H1 (cell line): ENCODE data around the gene TTC23. TPM values are rescaled to one million over a fixed set of nuclear protein-coding genes. Genes with fewer than 3 reads are reported as not detected.

ENCODE experiments used
- BRCA1 ChIP-seq: IDR thresholded peaks from 2 replicates; pipeline ENCODE4 v1.6.1; 2012; ENCODE audit warnings: low read depth, low read length, improper control_type of control experiment
- CHD7 ChIP-seq: fragments of 300-600 bp; sonication (generic); IDR thresholded peaks from 2 replicates; pipeline ENCODE4 v1.7.1; 2012; ENCODE audit warnings: low read length, moderate library complexity, mild to moderate bottlenecking, inconsistent platforms; ENCODE audit not compliant: insufficient replicate concordance
- GABPA ChIP-seq: IDR thresholded peaks from 2 replicates; pipeline ENCODE4 v1.6.1; 2011; ENCODE audit warnings: mild to moderate bottlenecking, low read length, moderate library complexity, borderline replicate concordance; ENCODE audit not compliant: insufficient read depth
- NRF1 ChIP-seq: IDR thresholded peaks from 2 replicates; pipeline ENCODE4 v1.6.1; 2011; ENCODE audit warnings: mild to moderate bottlenecking, low read depth, low read length, improper control_type of control experiment
- SAP30 ChIP-seq: fragments of 300-600 bp; sonication (generic); IDR thresholded peaks from 2 replicates; pipeline ENCODE4 v1.7.1; 2012; ENCODE audit warnings: low read length, moderate library complexity, mild to moderate bottlenecking, inconsistent platforms; ENCODE audit not compliant: insufficient read depth, insufficient replicate concordance
- SP4 ChIP-seq: IDR thresholded peaks from 2 replicates; pipeline ENCODE4 v1.6.1; 2012; ENCODE audit warnings: low read length, inconsistent platforms
- polyA plus RNA-seq, 7 experiments: library from polyadenylated mRNA; depleted of rRNA in 3 of 7; stranded (reverse) in 5 of 7; unstranded in 2 of 7; fragments of >200 nt in 5 of 7; fragments of 200-250 nt in 2 of 7; gene quantifications; 1 replicate in 5 of 7; 2 replicates in 1 of 7; 4 replicates in 1 of 7; pipeline versions ENCODE4 v1.2.1 to v1.2.3, GENCODE V29; 2011 to 2013; ENCODE audit warnings: missing spikeins in 2 of 7, mixed read lengths in 2 of 7
- total RNA-seq: library from RNA; stranded (reverse); fragmentation: NEBNext Ultra II Directional; extraction: Animal tissue kit (Norgen Biotek cat#: 25700); gene quantifications from 2 replicates; pipeline ENCODE4 v1.2.1, GENCODE V29; 2021
- TF ChIP-seq, protein P1 (sequence below): IDR thresholded peaks from 2 replicates; pipeline ENCODE4 v1.6.1; 2012; ENCODE audit warnings: inconsistent platforms
- TF ChIP-seq, protein P2 (sequence below): IDR thresholded peaks from 2 replicates; pipeline ENCODE4 v1.6.1; 2011; ENCODE audit warnings: low read depth, mild to moderate bottlenecking, low read length; ENCODE audit not compliant: insufficient read depth

TTC23 gene
- total and polyA plus RNA-seq, 2 of the 8 experiments (the other 6 are each of a cell fraction or from before 2014, with no cell fraction given) = 4.8 to 23.0 TPM

DNA sequence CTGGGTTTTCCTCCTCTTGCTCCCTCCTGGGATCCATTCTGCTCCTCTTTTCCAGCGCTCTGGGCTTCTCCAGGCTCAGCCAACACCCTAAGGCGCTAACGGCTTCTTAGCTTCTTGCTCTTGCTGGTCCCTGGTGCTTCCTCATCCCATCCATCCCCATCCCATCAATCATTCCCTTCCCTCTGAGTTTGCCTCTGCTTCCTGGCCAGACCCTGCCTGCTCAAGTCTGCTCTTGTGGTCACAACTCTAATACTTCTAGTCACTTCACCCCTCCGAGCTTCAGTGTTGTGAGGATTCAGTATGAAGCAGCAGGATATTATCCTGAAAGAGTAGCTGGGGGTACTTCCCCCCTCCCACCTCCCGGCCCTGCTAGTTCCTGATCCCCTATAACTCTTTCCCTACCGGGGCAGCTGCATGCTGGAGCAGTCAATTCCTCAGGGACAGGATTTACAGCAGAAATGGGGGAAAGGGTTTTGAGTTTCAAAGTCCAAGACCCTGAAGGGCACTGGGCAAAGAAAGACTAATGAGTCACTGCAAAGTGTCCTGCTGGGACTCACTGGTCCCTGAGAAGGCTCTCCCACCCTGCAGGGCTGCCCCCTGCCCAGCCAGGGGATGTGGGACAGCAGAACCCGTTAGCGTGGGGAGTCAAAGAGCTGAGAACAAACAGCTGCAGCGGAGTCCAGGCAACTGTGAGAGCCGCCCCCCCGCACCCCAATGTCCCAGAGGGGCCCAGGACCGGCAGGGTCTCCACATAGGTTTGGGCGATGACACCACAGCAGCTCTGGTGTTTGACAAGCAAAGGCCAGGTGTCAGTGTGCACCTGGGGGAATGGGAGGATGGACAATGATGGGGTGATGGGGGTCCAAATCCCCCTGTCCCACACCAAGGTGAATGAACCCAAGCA lies 146.8 kb downstream of the TTC23 start (continued):
- no peak for TF ChIP-seq CHD7
- TF ChIP-seq, protein P1, sequence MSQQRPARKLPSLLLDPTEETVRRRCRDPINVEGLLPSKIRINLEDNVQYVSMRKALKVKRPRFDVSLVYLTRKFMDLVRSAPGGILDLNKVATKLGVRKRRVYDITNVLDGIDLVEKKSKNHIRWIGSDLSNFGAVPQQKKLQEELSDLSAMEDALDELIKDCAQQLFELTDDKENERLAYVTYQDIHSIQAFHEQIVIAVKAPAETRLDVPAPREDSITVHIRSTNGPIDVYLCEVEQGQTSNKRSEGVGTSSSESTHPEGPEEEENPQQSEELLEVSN = no peak
- TF ChIP-seq SP4 = no peak
- TF ChIP-seq, protein P2, sequence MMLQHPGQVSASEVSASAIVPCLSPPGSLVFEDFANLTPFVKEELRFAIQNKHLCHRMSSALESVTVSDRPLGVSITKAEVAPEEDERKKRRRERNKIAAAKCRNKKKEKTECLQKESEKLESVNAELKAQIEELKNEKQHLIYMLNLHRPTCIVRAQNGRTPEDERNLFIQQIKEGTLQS = no peak
- TF ChIP-seq NRF1 = no peak
- TF ChIP-seq BRCA1 = no peak
- no peak for TF ChIP-seq GABPA
- no peak for TF ChIP-seq SAP30
